Measurements from ENCODE around the gene AACS.

- no peak for TF ChIP-seq POLR2A (IDR thresholded peaks at IDR 0.05; ENCODE audit: low read depth, low read length)
- no peak for TF ChIP-seq CTCF (conservative IDR thresholded peaks at IDR 0.05; ENCODE audit: low read depth, low read length)
- TF ChIP-seq USF2 (IDR thresholded peaks at IDR 0.05; ENCODE audit: low read depth, low read length) = peak; percentile 29; the same call in 1 of the 2 replicates
- TF ChIP-seq BHLHE40 (IDR thresholded peaks at IDR 0.05; ENCODE audit: low read depth, low read length) = no peak
- TF ChIP-seq, protein P1, sequence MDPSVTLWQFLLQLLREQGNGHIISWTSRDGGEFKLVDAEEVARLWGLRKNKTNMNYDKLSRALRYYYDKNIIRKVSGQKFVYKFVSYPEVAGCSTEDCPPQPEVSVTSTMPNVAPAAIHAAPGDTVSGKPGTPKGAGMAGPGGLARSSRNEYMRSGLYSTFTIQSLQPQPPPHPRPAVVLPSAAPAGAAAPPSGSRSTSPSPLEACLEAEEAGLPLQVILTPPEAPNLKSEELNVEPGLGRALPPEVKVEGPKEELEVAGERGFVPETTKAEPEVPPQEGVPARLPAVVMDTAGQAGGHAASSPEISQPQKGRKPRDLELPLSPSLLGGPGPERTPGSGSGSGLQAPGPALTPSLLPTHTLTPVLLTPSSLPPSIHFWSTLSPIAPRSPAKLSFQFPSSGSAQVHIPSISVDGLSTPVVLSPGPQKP (IDR thresholded peaks at IDR 0.05; ENCODE audit: borderline replicate concordance, low read depth, low read length) = no peak
These were observed 113.0 kb downstream of the AACS start for GRCh38 chr12:125178222-125178621.
